OCI-LY3 (cell line): ENCODE measurements around the gene LIN54.
"Not testable (repeated sequence)": the region's sequence is repeated elsewhere in the genome, so short reads cannot be mapped to it uniquely, and the experiment has no call there.

Experiments used
- EZH2phosphoT487 ChIP-seq: fragments of 200-600 bp; shearing (Covaris generic); IDR thresholded peaks from 2 replicates; pipeline ENCODE4 v1.6.1; 2018; ENCODE audit warnings: antibody characterized with exemption, mixed run types, low read depth
- TF ChIP-seq, protein P1 (sequence below): fragments of 200-600, 300-600 bp; sonication (generic); IDR thresholded peaks from 2 replicates; pipeline ENCODE4 v1.5.1; 2014; ENCODE audit warnings: antibody characterized with exemption, low read length, low read depth

GRCh38 chr4:83043157-83043556 lies 32.5 kb upstream of the LIN54 start:
- TF ChIP-seq, protein P1, sequence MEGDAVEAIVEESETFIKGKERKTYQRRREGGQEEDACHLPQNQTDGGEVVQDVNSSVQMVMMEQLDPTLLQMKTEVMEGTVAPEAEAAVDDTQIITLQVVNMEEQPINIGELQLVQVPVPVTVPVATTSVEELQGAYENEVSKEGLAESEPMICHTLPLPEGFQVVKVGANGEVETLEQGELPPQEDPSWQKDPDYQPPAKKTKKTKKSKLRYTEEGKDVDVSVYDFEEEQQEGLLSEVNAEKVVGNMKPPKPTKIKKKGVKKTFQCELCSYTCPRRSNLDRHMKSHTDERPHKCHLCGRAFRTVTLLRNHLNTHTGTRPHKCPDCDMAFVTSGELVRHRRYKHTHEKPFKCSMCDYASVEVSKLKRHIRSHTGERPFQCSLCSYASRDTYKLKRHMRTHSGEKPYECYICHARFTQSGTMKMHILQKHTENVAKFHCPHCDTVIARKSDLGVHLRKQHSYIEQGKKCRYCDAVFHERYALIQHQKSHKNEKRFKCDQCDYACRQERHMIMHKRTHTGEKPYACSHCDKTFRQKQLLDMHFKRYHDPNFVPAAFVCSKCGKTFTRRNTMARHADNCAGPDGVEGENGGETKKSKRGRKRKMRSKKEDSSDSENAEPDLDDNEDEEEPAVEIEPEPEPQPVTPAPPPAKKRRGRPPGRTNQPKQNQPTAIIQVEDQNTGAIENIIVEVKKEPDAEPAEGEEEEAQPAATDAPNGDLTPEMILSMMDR: not testable (repeated sequence)
- not testable (repeated sequence) for TF ChIP-seq EZH2phosphoT487
